Kidney glomerular epithelial cell (primary cell): ENCODE measurements around the gene ASGR1.

Source experiments
- DNase-seq: peaks from one replicate; lab custom pipeline; 2025; lab: John Stamatoyannopoulos, UW

Gene ASGR1

DNA sequence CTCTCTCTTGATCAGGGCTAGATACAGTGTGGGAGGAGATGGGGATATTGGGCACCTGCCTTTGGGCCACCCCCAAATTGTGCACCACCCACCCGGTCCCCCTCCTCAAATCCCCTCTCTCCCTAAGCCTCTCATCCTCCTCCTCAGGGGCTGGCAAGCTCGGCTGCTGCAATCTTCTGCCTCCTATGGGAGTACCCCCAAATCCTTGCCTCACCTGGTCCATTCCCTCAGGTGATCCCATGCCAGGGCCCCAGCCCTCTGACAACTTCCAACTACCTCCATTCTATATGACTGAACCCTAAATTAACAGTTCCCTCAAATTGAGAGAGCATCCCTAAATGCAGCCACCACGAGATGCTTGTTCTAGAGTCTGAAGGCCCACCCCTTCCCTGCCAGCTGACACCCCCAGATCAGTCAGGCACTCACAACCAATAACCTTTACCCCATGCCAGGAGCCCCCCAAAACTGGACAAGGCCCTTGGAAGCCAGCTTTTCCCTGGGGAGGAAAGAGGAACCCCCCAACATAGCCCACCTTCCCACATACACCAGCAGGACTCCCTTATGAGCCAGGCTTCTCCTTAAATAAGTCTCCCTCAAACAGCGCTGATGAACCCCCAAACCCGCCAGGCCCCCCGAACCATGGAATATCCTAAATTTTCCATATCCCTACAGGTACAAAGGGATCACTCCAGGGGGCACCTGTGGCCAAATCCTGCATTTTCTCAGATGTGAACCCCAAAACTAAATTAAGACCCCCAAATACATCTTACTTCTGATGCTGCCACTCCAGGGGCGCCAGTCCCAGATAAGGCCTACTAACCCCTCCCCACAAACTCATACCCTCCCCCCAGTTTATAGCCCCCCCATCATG is 37.3 kb upstream of the ASGR1 start:
- DNase-seq = no peak

DNA sequence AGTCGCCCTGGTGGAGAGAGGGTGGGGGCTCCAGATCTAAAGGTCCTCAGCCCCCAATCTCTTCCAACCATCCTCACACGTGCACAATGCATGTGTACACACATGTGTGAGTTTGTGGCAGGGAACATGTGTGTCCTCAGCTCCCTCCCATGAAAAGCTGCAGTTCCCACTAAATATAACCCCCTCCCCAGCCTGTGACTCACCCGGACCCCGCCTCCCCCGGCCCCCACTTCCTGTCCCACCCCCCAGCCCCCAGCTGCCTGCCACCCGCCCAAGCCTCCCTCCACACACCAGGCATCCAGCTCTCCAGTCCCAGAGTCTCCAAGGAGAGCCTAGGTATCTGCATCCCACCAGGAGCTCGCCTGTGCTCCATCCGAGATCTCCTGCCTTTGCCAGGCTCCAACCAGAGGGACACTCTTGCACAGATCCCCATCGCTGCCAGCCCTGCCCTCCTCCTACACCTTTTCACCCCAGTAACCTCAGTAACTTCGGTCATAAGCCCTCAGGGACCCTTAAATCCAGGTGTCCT is 36.5 kb upstream of the ASGR1 start:
- DNase-seq = no peak

GRCh38 chr17:7215136-7215638 is 36.0 kb upstream of the ASGR1 start:
- DNase-seq = peak; percentile 89

GRCh38 chr17:7214300-7215135 is 35.3 kb upstream of the ASGR1 start:
- DNase-seq = peak; percentile 91

DNA sequence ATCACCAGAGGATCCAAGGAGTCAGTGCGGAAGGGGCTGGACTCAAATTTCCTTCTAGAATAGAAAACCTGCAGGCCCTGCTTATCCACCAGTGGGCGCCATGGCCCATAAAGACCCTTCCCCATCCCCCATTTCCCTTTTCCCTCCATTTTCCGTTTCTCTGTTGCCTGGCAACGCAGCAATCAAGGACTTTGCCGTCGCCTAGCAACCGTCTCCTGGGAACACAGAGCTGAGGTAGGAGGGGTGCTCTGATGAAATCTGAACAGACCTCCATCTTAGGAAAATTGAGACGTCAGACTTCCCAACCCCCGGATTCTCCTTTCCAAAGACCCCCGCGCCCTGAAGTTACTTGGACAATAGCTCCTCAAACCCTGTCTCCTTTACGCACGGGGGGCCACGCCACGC is 34.7 kb upstream of the ASGR1 start:
- peak; percentile 34 for DNase-seq

- no peak for DNase-seq
Measured at GRCh38 chr17:7211491-7212273, 32.5 kb upstream of the ASGR1 start.

GRCh38 chr17:7208754-7209460 is 29.7 kb upstream of the ASGR1 start:
- DNase-seq = no peak

GRCh38 chr17:7208027-7208571 is 28.9 kb upstream of the ASGR1 start:
- DNase-seq = no peak

DNA sequence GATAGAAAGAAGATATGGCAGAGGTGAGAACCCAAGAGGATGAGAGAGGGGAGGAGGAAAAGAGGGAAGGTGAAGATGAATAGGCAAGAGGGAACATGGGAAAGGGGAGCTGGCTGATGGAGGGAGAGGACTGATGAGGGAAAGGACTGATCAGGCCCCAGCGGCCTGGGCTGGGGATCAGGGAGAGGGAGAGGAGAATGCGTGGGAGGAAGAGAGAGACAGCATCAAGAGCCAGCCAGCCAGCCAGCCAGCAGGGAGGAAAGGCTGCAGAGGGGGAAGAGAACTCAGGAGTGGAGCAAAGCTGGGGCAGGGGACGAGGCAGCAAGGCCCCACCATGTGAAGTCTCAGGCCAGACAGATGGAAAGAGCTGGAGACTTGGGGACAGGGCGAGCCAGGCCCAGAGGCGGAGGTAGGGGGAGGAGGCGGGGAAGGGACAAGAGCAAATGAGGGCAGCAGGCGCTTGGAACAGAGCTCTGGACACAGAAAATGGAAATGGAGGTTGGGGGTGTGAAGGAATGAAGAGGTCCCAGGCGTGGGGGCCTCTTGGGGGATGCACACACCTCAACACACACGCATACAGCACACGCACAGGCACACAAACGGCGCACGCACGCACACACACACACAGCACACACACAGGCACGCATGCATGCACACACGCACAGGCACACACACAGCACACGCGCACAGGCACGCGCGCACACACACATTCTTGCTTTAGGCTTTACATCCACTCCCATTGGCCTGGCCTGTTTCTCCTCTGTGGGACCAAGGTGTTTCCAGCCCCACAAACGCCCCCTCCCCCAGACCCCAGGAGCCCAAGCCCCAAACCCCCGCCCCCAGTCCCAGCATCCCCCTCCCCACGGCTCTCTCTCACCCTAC is 28.2 kb upstream of the ASGR1 start:
- DNase-seq = no peak

DNA sequence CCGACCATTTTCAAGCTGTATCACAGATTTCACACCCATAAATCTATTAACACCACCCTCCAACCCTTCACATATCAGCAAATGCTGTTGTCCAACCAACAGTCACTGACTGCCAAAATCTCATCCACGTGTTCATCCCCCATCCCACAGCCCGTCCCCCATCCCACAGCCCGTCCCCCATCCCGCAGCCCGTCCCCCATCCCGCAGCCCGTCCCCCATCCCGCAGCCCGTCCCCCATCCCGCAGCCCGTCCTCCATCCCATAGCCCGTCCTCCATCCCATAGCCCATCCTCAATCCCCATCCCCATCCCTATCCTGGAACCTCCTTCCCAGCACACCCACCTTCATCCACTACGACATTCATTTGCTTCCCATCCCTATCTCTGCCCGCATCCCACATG is 26.4 kb upstream of the ASGR1 start:
- no peak for DNase-seq

GRCh38 chr17:7204828-7205461 is 25.8 kb upstream of the ASGR1 start:
- no peak for DNase-seq

DNA sequence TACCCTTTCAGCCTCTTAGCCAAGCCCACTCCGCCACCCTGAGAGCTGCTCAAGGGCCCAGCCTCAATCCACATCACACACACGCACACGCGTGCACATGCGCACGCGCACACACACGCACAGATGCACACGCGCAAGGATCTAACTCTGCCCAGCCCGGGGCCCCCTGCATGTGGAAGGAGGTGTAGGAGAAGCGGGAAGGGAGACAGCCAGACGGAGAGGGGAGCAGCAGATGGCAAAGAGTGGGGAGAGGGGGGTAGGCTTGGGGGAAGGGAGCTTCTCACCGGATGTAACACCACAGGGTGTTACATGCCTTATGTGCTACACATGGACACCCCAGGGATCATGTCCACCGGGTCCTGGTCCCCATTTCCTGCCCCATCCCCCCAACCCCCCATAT is 25.2 kb upstream of the ASGR1 start:
- no peak for DNase-seq

- no peak for DNase-seq
Measured at GRCh38 chr17:7203391-7203790, 24.2 kb upstream of the ASGR1 start.

DNA sequence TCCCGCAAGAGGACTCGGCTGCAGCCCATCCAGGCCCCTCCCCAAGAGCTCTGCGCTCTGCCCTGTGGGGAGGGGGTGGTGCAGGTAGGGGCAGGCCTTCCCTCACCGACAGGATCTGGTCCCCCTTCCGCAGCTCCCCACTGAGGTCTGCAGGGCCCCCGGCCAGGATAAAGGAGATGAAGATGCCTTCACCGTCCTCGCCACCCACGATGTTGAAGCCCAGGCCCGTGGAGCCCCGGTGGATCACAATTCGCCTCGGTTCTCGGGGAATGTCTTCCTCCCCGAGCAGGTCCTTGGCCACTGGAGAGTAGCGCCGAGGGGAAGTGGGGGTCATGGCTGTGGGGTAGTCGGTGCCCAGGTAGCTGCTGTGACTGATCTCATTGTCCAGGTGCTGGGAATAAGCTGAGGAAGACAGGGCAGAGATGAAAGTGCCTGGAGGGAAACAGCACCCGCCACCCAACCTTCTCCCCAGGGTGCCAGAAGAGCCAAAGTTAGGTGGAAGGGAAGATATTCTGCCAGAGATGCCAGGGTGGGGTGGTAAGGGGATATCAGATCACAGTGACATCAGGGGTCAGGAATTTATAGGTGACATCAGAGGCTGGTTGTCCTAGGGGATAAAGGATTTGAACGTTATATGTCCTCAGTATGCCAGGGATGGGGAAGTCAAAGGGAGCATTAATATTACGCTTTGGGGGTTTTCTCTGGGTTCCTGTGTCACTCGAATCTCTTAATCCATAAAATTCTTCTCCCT is 17.7 kb upstream of the ASGR1 start:
- DNase-seq = no peak

- no peak for DNase-seq
Measured at GRCh38 chr17:7195971-7196370, 16.8 kb upstream of the ASGR1 start.

- DNase-seq = no peak
Measured at GRCh38 chr17:7192271-7192937, 13.2 kb upstream of the ASGR1 start.

DNA sequence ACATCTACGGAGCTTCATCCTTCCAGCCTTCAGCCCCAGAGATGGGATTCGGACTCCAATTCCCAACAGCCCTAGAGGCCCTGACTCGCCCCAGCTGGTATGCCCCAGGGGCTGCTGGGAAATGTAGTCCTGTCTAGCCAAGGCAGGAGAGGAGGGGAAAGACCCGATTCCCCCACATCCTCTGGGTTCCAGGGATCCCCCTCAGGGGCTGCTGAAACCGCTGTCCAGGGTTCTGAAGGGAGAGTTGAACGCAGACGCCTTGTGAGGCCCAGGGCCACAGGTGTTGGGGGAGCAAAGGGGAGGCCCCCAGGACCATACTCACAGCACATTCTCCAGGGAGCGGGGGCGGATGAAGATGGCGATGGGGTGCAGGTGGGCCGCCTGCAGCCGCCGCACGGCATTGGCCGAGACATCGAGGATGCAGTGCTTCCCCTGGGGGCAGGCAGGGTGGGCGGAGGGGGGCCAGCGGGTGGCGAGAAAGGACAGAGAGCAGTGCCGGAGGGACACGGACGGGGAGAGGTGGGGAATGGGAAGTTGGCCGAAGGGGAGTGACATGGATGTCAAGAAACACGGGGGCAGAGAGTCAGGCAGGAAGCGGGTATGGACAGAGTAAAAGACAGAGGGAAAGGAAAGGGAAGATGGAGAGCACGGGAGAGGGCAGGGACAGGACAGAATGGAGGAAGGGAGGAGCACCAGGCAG is 12.6 kb upstream of the ASGR1 start:
- no peak for DNase-seq

DNA sequence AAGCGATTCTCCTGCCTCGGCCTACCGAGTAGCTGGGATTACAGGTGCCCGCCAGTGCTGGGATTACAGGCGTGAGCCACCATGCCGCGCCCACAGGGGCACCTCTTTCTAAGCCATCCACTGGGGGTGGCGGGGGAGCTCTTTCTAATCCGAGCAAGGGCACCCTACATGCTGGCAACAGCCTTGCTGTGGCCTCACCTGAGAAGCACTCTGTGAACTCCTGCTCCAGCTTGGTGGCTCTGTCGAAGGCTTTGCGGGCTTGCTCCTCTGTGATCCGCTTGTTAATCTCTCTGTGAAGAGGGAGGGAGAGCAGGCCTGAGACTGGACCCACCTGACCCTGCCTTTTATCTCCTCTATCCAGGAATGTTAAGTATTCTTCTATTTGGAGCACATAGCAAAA is 11.9 kb upstream of the ASGR1 start:
- DNase-seq = no peak
